Measurements from ENCODE around the gene CPED1. TPM values are rescaled to one million over a fixed set of nuclear protein-coding genes. Genes with fewer than 3 reads are reported as not detected.
"Not testable (repeated sequence)": the region's sequence is repeated elsewhere in the genome, so short reads cannot be mapped to it uniquely, and the experiment has no call there.

CPED1 gene
- total and polyA plus RNA-seq, 7 donors, result 1.2 to 120 (median 79.6) TPM

- intact Hi-C loops (cut with DNase I), result no loop called here
- H3K9me3 ChIP-seq, result no peaks in the 10 kb centered on the region
- WGBS, 2 donors, result 76 to 94% methylated on average over 6 of the region's 6 CpGs
- H3K36me3 ChIP-seq, result peaks cover 0 to 38% (median 7%) of the 10 kb centered on the region in 4 donors
- no peaks in the 10 kb centered on the region for H3K4me1 ChIP-seq
- no peak for TF ChIP-seq POLR2A (IDR thresholded peaks at IDR 0.05)
- H3K27ac ChIP-seq, result no peak overlapping the region
- H3K4me3 ChIP-seq, result no peak overlapping the region
- no peaks in the 10 kb centered on the region for H3K27me3 ChIP-seq
- no peak for DNase-seq
These were observed 298.5 kb downstream of the CPED1 start for GRCh38 chr7:121286742-121287734.

- Histone ChIP-seq H3K27ac (no peak overlapping the region), H3K4me1 (no peaks in the 10 kb centered on the region), H3K9me3 (no peaks in the 10 kb centered on the region), H3K27me3 (no peaks in the 10 kb centered on the region), H3K36me3 (peaks cover 0 to 19% (median 7%) of the 10 kb centered on the region in 4 donors), H3K4me3 (no peak overlapping the region)
- intact Hi-C loops (cut with DNase I), result no loop called here
- TF ChIP-seq CTCF (IDR thresholded peaks at IDR 0.05), result no peak
- no peak for TF ChIP-seq EP300 (IDR thresholded peaks at IDR 0.05)
- TF ChIP-seq POLR2AphosphoS5 (IDR thresholded peaks at IDR 0.05), result no peak
- TF ChIP-seq POLR2A (IDR thresholded peaks at IDR 0.05), result no peak
- DNase-seq, result no peak
These were observed 300.4 kb downstream of the CPED1 start for GRCh38 chr7:121288894-121289293.

- peaks cover 0 to 15% (median 6%) of the 10 kb centered on the region in 4 donors for H3K36me3 ChIP-seq
- H3K4me1 ChIP-seq; H3K9me3 ChIP-seq; intact Hi-C loops (cut with DNase I); DNase-seq; H3K27me3 ChIP-seq; H3K27ac ChIP-seq; H3K4me3 ChIP-seq: not testable (repeated sequence)
- WGBS, 2 donors, result 94 to 96% methylated on average over 5 of the region's 5 CpGs
These were observed 301.4 kb downstream of the CPED1 start for GRCh38 chr7:121289930-121290329.

GRCh38 chr7:121294448-121294992, 306.0 kb downstream of the CPED1 start:
- no peak for DNase-seq
- peaks cover 0 to 4% (median 0%) of the 10 kb centered on the region in 4 donors for H3K4me1 ChIP-seq
- H3K4me3 ChIP-seq, result no peak overlapping the region
- no peak overlapping the region for H3K27ac ChIP-seq
- 86 to 88% methylated on average over 2 of the region's 2 CpGs for WGBS, 2 donors
- H3K9me3 ChIP-seq, result no peaks in the 10 kb centered on the region
- TF ChIP-seq CTCF (IDR thresholded peaks at IDR 0.05) (no peak), POLR2AphosphoS5 (IDR thresholded peaks at IDR 0.05) (no peak), EP300 (IDR thresholded peaks at IDR 0.05) (no peak), POLR2A (IDR thresholded peaks at IDR 0.05) (no peak)
- no peaks in the 10 kb centered on the region for H3K27me3 ChIP-seq
- intact Hi-C loops (cut with DNase I), result no loop called here
- peaks cover 0 to 23% (median 2%) of the 10 kb centered on the region in 4 donors for H3K36me3 ChIP-seq

GRCh38 chr7:121297843-121298242, 309.3 kb downstream of the CPED1 start:
- intact Hi-C loops (cut with DNase I), result no loop called here
- TF ChIP-seq EP300 (IDR thresholded peaks at IDR 0.05), result no peak
- no peak for TF ChIP-seq POLR2A (IDR thresholded peaks at IDR 0.05)
- TF ChIP-seq CTCF (IDR thresholded peaks at IDR 0.05), result no peak
- no peak for TF ChIP-seq POLR2AphosphoS5 (IDR thresholded peaks at IDR 0.05)
- Histone ChIP-seq H3K4me3 (no peak overlapping the region), H3K36me3 (peaks cover 0 to 18% (median 0%) of the 10 kb centered on the region in 4 donors), H3K27ac (no peak overlapping the region), H3K4me1 (peaks cover 0 to 13% (median 0%) of the 10 kb centered on the region in 4 donors), H3K9me3 (no peaks in the 10 kb centered on the region), H3K27me3 (no peaks in the 10 kb centered on the region)
- WGBS, 2 donors, result 30 to 59% methylated on average over 2 of the region's 2 CpGs
- no peak for DNase-seq
